Osteoblast (primary cell): ENCODE results near the gene COPG2. TPM values are rescaled to one million over a fixed set of nuclear protein-coding genes. Genes with fewer than 3 reads are reported as not detected.

Experiments
- DNase-seq: peaks from one replicate; pipeline ENCODE4 v3.0.0; 2011; ENCODE audit warnings: low spot score, mixed read lengths; ENCODE audit not compliant: insufficient read length; ENCODE audit errors: missing footprints
- H2AFZ ChIP-seq: 2 replicates; pipeline ENCODE4 v1.6.0; 2011; ENCODE audit warnings: mild to moderate bottlenecking, low read length
- H3K27ac ChIP-seq: 2 replicates; pipeline ENCODE4 v1.5.1; 2011; ENCODE audit warnings: mild to moderate bottlenecking, low read depth, low read length, moderate library complexity
- H3K27me3 ChIP-seq: 2 replicates; pipeline ENCODE4 v1.6.0; 2012; ENCODE audit warnings: mild to moderate bottlenecking, control low read depth, inconsistent platforms, low read length, moderate library complexity; ENCODE audit not compliant: insufficient read depth
- H3K36me3 ChIP-seq: 2 replicates; pipeline ENCODE4 v1.5.1; 2011; ENCODE audit warnings: mild to moderate bottlenecking, low read length, control low read depth, moderate library complexity; ENCODE audit not compliant: insufficient read depth
- H3K4me1 ChIP-seq: 2 replicates; pipeline ENCODE4 v1.5.1; 2011; ENCODE audit warnings: mild to moderate bottlenecking, low read length, control low read depth, moderate library complexity; ENCODE audit not compliant: insufficient read depth
- H3K4me2 ChIP-seq: 2 replicates; pipeline ENCODE4 v1.6.0; 2011; ENCODE audit warnings: mild to moderate bottlenecking, low read length; ENCODE audit not compliant: insufficient read depth
- H3K4me3 ChIP-seq: fragments of 200-600 bp; sonication (generic); 3 replicates; pipeline ENCODE4 v1.5.1; 2012; ENCODE audit warnings: mild to moderate bottlenecking, low read length, inconsistent platforms; ENCODE audit not compliant: insufficient read depth
- H3K79me2 ChIP-seq: 2 replicates; pipeline ENCODE4 v1.6.0; 2012; ENCODE audit warnings: mild to moderate bottlenecking, low read length, control low read depth, inconsistent platforms; ENCODE audit not compliant: insufficient read depth
- H3K9me3 ChIP-seq: 2 replicates; pipeline ENCODE4 v1.5.1; 2011; ENCODE audit warnings: low read depth, low read length, control low read depth
- H4K20me1 ChIP-seq: 2 replicates; pipeline ENCODE4 v1.6.0; 2012; ENCODE audit warnings: mild to moderate bottlenecking, low read length, control low read depth; ENCODE audit not compliant: insufficient read depth
- total RNA-seq: library from RNA; depleted of rRNA; stranded (reverse); fragments of >200 nt; gene quantifications from 2 replicates; pipeline ENCODE4 v1.2.3, GENCODE V29; 2012
- TF ChIP-seq, protein P1 (sequence below): IDR thresholded peaks from 2 replicates; pipeline ENCODE4 v1.5.1; 2011; ENCODE audit warnings: mild to moderate bottlenecking, low read depth, low read length, moderate library complexity; ENCODE audit errors: extremely low read depth

COPG2 gene
- total RNA-seq, 1 donor, result 59.7 TPM

DNA sequence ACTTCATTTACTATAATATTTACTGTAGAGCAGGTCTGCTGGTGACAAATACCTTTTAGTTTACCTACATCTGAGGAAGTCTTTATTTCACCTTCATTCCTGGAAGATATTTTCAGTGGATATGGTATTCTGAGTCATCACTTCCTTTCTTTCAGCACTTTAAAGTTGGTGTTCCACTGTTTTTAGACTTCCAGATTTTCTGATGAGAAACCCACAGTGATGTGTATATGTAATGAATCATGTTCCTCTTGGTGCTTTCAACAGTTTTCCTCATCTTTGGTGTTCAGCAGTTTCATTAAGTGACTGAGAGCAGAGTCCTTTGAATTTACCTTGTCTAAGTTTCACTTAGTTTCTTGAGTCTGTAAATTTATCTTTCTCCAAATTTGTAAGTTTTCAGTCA lies 36.4 kb downstream of the COPG2 start:
- TF ChIP-seq, protein P1, sequence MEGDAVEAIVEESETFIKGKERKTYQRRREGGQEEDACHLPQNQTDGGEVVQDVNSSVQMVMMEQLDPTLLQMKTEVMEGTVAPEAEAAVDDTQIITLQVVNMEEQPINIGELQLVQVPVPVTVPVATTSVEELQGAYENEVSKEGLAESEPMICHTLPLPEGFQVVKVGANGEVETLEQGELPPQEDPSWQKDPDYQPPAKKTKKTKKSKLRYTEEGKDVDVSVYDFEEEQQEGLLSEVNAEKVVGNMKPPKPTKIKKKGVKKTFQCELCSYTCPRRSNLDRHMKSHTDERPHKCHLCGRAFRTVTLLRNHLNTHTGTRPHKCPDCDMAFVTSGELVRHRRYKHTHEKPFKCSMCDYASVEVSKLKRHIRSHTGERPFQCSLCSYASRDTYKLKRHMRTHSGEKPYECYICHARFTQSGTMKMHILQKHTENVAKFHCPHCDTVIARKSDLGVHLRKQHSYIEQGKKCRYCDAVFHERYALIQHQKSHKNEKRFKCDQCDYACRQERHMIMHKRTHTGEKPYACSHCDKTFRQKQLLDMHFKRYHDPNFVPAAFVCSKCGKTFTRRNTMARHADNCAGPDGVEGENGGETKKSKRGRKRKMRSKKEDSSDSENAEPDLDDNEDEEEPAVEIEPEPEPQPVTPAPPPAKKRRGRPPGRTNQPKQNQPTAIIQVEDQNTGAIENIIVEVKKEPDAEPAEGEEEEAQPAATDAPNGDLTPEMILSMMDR, result no peak
- no peak overlapping the region for H3K4me3 ChIP-seq
- no peak overlapping the region for H2AFZ ChIP-seq

DNA sequence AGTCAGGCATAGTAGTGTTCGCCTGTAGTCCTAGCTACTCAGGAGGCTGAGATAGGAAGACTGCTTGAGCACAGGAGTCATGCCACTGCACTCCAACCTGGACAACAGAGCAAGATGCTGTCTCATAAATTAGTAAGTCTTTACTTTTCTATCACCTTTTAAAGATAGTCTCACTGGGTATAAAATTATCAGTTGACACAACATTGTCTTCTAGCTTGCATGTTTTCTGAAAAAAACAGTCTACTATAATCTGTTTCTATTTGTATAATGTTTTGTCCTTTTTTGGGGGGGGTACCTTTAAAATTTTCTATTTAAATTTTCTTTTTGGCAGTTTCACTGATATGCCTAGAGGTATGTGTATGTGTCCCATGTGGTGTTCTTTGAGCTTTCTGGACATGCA lies 39.6 kb downstream of the COPG2 start:
- Histone ChIP-seq H3K36me3 (no peaks in the 10 kb centered on the region), H2AFZ (no peak overlapping the region), H3K4me2 (no peak overlapping the region), H3K27me3 (no peaks in the 10 kb centered on the region), H3K79me2 (no peaks in the 10 kb centered on the region), H4K20me1 (no peaks in the 10 kb centered on the region), H3K9me3 (peaks cover 2% of the 10 kb centered on the region), H3K27ac (no peak overlapping the region), H3K4me1 (peaks cover 3% of the 10 kb centered on the region), H3K4me3 (no peak overlapping the region)
- TF ChIP-seq, protein P1, result no peak
- no peak for DNase-seq

More for the DNA sequence above, 36.4 kb downstream of the COPG2 start:
- H3K9me3 ChIP-seq, result peaks cover 2% of the 10 kb centered on the region
- no peaks in the 10 kb centered on the region for H4K20me1 ChIP-seq
- DNase-seq, result peak; percentile 70
- no peak overlapping the region for H3K4me2 ChIP-seq
- peaks cover 3% of the 10 kb centered on the region for H3K4me1 ChIP-seq
- H3K27ac ChIP-seq, result no peak overlapping the region
- H3K36me3 ChIP-seq, result no peaks in the 10 kb centered on the region
- H3K79me2 ChIP-seq, result no peaks in the 10 kb centered on the region
- no peaks in the 10 kb centered on the region for H3K27me3 ChIP-seq

DNA sequence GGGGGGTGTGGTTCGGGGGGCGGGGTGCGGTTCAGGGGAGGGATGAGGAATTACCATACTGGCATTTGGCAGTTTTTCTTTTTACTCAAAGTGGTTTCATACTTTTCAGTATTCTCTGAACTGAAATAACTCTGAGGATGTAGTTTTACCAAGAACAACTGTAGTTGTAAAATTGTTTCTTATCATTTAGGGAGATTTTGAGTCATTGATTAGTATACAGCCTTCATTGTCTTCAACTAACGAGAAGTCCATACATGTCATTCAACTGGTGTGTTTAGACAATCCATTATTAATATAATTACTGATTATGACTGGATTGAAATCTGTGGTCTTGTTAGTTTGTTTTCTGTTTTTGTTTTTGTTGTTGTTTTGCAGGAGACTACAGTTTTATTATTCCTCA lies 40.8 kb downstream of the COPG2 start:
- Histone ChIP-seq H3K4me1 (peaks cover 3% of the 10 kb centered on the region), H3K9me3 (peaks cover 2% of the 10 kb centered on the region), H3K27me3 (no peaks in the 10 kb centered on the region), H4K20me1 (no peaks in the 10 kb centered on the region), H3K4me2 (no peak overlapping the region), H3K4me3 (no peak overlapping the region), H3K27ac (no peak overlapping the region), H3K79me2 (no peaks in the 10 kb centered on the region), H3K36me3 (no peaks in the 10 kb centered on the region), H2AFZ (no peak overlapping the region)
- TF ChIP-seq, protein P1, result no peak
- DNase-seq, result no peak

DNA sequence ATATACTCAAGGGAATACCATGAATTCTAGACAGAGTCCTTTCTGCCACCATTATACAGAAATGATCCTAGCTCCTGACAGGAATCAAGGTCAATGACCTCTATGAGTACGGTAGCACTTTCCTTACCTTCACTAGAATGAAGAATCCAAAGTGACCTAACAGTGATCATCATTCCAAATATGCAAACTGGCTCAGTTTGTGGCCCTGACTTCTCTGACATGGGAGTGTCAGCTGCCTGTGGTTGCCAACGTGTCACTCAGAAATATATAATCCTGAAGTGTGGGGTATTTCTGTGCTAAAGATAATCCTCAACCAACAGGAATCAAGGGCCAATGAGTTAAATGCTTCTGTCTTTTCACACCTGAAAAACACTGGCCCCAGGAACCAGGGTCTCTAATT lies 45.7 kb downstream of the COPG2 start:
- H3K36me3 ChIP-seq, result no peaks in the 10 kb centered on the region
- no peaks in the 10 kb centered on the region for H3K9me3 ChIP-seq
- H2AFZ ChIP-seq, result no peak overlapping the region
- no peak overlapping the region for H3K27ac ChIP-seq
- no peaks in the 10 kb centered on the region for H3K27me3 ChIP-seq
- no peak overlapping the region for H3K4me3 ChIP-seq
- TF ChIP-seq, protein P1, result no peak
- no peaks in the 10 kb centered on the region for H3K4me1 ChIP-seq
- H3K4me2 ChIP-seq, result no peak overlapping the region
- no peaks in the 10 kb centered on the region for H3K79me2 ChIP-seq
- H4K20me1 ChIP-seq, result no peaks in the 10 kb centered on the region
- no peak for DNase-seq
